ENCODE results near the gene LUC7L3.

The LUC7L3 gene

DNA sequence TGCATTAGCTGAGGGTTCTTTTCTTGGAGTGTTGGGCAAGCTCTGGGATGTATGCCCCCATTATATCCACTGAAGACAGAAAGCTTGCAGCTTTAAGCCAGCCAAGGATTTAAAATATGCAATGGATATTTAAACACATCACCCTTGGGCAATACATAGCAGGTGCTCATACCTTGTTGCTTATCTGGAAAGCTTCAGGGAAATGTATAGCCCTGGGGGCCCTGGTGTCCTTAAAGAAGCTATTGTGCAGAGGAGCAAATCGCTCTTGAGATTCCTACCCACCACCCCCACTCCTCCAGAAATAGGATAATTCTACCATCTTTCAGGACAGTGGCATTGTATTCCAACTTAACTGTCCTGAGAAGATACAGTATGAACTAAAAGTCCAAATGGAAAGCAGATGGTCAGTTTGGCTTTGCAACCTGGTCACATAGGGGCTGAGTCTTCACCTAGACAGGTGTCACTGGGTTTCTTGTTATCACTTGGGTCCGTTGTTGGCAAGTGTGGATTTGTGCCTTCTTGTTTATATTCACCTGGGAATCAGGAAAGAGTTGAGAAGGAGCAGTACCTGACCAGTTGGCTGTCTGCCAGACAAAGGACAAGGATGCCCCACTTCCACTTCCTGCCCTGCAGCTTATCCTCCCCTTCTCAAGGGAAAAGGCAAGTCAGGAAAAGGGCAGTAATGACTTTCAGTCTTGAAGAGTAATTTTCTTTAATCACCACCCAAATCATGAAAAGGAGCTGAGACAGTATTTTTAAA, 44.5 kb downstream of the LUC7L3 start:
- DNase-seq = no peak

GRCh38 chr17:50764734-50765149, 45.3 kb downstream of the LUC7L3 start:
- no peak for DNase-seq

DNA sequence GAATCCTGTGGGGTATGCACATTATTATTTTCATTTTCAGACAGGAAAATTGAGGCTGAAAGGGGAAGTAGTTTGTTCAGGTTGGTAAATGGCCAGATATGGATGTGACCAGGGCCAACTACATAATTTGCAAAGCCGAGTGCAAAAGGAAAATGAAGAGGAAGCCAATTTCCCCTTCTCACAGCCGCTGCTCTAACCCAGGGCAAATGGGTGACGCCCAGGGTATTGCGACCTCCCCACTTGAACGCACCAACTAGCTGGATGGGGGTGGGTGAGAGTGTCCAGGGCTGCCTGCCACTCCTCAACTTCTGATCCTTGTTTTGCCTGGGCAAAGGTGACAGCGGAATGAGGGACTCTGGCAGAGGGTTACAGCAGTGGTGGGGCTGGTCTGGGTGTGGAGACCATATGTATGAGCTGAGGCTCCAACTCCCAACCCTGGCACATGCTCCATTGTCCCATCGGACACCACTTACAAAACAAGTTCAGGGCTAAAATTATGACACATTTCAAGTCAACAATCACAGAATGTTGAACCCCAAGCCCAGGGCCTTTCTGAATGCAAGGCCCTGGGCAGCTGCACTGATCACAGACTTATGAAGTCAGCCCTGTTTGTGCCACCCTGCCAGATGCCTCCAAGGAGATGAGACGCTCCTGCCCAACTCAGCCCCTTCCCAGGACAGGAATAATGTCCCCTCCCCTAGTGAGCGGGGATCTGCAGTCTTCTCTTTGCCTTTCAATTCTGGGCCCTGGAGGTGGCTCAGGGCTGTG, 46.2 kb downstream of the LUC7L3 start:
- DNase-seq = no peak

DNA sequence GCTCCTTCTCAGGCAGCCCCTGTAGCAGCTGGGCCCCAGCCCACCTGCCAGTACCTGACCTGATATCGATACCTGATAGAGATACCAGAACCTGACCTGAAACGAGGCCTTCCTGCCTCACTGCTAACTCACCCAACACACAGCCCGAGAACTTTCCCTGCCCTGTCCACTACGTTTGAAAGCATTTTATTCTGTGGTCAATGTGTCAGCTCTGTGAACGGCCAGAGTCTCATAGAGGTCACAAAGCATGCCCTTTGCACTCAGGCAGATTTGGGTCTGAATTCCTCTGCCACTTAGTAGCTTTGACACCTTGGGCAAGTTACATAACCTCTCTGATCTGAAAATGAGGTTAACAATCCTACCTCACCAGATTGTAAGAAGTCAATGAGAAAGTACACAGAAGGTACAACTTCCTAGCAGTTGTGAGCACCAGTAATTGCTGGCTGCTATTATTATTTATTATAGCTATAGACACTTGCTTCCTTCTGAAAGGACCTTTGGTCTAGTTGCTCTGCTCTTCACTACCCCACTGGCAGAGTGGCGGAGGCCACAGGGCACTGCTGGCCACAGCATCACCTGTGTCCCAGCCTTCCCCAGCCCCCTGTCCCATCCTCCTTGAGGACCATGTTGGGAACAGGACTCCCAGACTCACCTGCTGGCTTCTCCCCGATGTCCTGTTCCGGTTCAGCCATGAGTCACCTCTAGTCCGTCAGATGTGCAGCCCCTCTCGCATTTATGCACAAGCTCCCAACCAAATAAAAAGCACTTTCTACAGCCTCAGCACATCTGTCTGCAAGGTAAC, 47.0 kb downstream of the LUC7L3 start:
- no peak for DNase-seq

- DNase-seq = no peak
These were observed 47.6 kb downstream of the LUC7L3 start for GRCh38 chr17:50767030-50767429.

GRCh38 chr17:50767446-50767845, 48.0 kb downstream of the LUC7L3 start, which contains the start of gene ANKRD40CL:
ANKRD40CL (minus strand) TSS chr17:50767518; CDS start chr17:50766913, 605 bp downstream.
- no peak for DNase-seq

DNA sequence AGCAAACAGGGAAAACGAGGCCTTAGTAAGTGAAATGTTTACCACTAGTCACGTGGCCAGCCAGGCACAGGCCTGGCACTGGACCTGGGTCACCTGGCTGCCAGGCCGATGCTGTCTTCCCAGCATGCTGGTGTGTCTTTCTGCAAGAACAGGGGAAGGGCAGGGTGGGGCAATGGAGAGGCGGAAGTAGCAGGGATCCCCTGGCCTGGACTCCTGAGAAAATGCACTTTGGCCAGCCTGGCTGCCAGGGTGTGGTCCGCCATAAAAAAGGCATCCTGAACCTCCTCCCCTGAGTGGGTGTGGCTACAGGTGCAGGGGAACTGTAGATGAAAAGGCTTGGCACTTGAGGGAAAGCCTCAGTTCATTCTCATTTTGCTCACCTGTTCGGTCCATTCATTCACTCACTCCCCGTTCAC, 49.0 kb downstream of the LUC7L3 start:
- DNase-seq = no peak

DNA sequence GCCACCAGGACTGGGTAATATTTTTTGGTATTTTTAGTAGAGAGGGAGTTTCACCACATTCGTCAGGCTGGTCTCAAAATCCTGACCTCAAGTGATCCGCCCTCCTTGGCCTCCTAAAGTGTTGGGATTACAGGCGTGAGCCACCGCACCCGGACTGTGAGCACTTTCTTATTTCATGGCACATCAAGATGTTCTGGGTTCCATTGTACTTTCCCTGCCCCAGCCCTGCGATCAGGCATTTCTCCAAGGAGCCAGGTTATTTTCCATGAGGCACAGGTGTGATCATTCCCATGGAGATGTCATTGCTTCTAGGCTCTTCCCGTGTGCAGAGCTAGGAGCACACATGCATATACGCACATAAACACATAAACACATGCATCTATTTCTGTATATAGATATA, 50.5 kb downstream of the LUC7L3 start:
- DNase-seq = no peak

DNA sequence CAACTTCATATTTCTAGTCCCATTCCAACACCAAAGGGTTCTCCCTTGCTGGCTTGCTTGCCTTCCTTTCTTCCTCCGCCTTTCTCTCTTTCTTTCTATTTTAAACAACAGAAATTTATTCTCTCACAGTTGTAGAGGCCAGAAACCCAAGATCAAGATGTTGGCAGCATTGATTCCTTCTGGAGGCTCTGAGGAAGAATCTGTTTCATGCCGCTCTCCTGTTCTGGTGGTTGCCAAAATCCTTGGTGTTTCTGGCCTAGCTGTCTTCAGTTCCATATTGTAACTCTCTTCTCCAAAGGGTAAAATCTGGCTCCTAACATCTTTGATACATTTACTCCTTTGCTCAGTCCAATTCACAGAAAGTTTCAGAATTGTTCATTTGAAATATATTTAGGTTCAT, 50.9 kb downstream of the LUC7L3 start:
- no peak for DNase-seq

DNA sequence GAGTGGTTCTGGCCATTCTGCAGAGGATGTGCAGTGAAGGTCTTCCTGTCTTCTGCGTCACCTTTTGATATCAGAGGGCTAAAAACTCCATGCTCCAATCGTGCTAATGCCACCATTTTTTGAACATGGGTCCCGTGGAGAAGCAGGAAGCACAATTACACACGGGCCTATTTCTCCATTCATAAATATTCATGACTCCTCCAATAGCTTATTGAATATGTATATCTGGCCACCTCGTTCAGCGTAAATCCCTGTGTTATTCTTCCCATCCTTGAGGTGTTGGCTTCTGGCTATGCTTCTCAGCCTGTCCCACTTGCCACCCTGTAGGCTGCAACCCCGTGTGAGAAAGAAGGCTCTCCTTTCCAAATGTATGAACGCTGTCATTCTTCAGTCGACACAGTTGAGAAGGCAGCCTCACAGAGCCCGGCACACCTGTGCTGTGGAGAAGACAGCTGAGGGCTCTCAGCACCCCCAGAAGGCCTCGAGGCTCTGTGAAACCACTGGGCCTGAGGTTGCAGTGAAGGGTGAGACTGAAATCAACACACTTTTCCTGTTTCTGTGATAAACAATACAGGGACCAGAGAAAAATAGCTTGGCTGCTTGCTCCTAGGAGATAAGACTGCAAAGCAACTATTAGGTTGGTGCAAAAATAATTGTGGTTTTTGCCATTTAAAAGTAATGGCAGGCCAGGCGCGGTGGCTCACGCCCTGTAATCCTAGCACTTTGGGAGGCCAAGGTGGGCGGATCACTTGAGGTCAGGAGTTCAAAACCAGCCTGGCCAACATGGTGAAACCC, 52.8 kb downstream of the LUC7L3 start:
- no peak for DNase-seq

- DNase-seq = no peak
These were observed 54.9 kb downstream of the LUC7L3 start for GRCh38 chr17:50774225-50774803.

DNA sequence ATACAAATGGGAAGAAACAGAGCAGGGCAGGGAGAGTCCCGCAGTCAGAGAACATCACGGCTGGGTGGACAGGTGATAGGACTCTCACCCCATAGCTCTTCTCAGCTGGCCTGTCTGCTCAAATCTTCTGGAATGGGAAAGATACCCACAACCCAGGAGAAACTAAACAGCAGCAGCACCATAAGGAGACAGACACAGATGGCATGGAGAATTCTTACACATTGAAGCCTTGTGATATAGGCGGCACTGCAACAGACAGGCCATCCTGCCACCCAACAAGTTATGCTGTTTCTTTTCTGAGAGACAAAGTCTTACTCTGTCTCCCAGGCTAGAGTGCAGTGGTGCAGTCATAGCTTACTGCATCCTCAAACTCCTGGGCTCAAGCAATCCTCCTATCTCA, 56.5 kb downstream of the LUC7L3 start:
- no peak for DNase-seq

- no peak for DNase-seq
These were observed 59.1 kb downstream of the LUC7L3 start for GRCh38 chr17:50778471-50778870.

DNA sequence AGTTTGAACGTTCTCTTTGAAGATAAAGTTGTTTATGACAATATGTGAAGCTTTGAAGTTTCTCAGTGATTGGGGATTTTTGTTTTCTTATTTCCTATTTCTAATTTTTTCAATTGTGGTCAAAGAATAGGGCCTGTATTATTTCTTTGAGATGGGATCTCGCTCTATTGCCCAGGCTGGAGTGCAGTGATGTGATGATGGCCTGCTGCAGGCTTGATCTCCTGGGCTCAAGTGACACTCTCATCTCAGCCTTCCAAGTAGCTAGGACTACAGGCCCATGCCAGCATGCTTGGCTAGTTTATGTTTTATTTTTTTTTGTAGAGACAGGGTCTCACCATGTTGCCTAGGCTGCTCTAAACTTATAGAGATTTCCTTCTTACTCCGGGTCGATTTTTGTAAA, 59.6 kb downstream of the LUC7L3 start:
- DNase-seq = no peak

DNA sequence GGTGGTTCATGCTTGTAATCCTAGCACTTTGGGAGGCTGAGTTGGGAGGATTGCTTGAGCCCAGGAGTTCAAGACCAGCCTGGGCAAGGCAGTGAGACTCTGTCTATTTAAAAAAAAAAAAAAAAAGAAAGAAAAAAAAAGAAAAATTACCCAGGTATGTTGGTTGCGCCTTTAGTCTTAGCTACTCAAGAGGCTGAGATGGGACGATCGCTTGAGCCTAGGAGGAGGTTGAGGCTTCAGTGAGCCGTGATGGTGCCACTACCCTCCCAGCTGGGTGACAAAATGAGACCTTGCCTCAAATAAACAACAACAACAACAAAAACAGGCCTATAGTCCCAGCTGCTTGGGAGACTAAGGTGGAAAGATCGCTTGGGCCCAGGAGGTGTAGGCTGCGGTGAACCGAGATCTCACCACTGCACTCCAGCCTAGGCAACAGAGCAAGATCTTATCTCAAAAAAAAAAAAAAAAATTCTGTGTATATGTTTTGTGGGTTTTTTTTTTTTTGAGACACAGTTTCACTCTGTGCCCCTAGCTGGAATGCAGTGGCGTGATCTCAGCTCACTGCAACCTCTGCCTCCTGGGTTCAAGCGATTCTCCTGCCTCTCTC, 60.4 kb downstream of the LUC7L3 start:
- no peak for DNase-seq

DNA sequence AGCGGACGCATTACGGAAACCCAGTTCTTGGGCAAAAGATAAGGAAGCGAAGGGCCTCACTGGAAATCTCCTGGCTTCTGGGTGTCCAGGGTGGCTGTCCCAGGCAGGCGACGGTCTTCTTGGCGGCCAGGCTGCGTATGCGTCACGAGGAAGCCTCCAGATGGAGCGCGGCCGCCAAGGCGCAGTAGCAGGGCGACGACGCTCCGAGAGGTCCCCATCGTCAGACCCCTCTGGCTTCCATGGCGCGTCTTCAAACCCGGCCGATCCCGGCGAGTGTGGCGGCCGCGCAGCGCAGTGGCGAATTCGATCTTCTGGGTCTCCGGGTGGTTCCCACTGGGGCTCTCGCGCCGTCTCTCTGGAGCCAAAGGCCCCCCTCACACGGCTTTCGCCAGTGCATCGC, 61.8 kb downstream of the LUC7L3 start:
- no peak for DNase-seq

- peak; percentile 38 for DNase-seq
These were observed 63.8 kb downstream of the LUC7L3 start for GRCh38 chr17:50783193-50783660.

DNA sequence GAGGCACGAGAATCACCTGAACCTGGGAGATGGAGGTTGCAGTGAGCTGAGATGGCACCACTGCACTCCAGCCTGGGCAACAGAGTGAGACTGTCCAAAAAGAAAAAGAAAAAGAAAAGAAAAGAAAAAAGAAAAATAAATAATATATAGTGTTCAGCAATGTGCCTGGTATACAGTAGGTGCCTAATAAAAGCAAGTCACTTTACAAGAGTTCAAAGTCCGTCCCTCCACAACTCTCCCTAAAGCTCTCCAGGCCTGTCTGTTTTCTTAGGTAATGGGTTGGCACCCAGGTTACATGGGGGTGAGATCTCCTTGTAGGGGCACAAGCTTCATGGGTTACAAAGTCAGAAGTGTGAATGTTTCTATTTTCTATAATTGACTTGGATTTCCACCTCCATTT, 64.5 kb downstream of the LUC7L3 start:
- DNase-seq = no peak

DNA sequence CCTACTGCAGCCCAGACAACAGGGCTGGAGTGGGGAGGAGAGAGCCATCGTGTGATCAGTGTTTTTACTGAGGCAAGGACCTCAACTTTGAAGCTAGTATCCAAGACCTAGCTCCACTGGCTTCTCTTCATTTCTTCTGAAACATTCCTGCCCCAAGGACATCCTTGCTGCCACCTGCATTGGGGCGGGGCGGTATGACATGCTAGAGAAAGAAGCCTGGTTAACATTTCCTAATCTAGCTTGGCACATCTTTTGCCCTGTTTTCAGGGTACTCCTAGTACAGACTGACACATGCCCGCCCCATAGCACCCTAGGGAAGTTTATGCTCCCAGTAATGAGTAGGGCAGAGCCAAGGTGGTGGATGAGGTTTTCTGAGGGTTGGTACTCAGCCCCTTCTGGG, 65.7 kb downstream of the LUC7L3 start:
- no peak for DNase-seq

DNA sequence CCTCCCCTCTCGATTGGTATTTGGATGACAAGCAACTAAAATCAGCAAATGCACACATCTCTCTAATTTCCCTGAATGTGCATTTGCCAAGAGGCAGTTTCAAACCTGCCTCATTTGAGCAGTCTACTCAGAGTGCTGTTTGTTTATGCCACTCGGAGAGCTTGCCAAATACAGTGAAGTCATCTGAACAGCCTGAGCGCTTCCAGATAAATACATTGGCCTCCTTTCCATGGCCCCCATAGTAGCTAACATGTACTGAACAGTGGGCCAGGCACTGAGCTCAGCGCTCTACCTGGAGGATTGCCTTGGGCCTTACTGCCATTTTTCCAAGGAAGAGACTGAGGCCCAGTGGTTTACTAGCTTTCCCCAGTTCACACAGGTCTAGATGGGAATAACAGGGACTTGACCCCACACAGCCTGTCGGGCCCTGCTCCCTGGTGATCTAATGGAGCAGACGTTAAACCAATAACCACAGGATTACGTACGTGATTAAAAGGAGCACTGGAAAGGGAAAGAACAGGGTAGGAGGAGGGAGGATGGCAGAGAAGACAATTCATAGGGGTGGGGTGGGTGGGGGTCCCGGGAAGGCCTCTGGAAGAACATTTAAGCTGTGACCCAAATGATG, 66.7 kb downstream of the LUC7L3 start:
- no peak for DNase-seq

DNA sequence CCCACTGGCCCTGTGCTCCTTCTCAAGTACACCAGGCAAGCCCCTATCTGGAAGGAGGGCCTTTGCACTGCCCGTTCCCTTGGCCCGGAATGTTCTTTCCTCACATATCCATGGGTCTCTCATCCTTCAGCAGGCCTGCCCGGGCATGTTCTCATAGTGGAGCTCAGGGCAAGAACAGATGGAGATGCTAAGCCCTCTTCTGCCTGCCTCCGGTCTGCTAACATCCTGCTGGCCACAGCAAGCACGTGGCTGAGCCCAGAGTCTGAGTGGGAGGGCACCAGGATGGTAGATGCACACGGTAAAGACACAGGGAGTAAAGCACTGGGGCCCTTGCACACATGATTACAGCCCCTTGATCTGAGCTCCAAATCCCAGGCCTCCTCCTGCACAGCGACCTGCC, 67.7 kb downstream of the LUC7L3 start:
- no peak for DNase-seq

All from GOT3 (cell line).